Nephron progenitor cell (in vitro differentiated cells): ENCODE results near the gene POLR1G.

Experiments used
- DNase-seq: peaks from one replicate; pipeline ENCODE4 v3.0.0; 2021
- H3K27ac Mint-ChIP-seq: 2 replicates; pipeline ENCODE4 v1.8.0; 2021; ENCODE audit warnings: mild to moderate bottlenecking, moderate library complexity, mixed read lengths
- H3K27me3 Mint-ChIP-seq: 2 replicates; pipeline ENCODE4 v1.8.0; 2021; ENCODE audit warnings: mild to moderate bottlenecking, low read depth, mixed read lengths; ENCODE audit not compliant: poor library complexity
- H3K36me3 Mint-ChIP-seq: 2 replicates; pipeline ENCODE4 v1.8.0; 2021; ENCODE audit warnings: low read depth, mixed read lengths
- H3K4me1 Mint-ChIP-seq: 2 replicates; pipeline ENCODE4 v1.8.0; 2021; ENCODE audit warnings: mixed read lengths
- H3K4me3 Mint-ChIP-seq: 2 replicates; pipeline ENCODE4 v1.8.0; 2021; ENCODE audit warnings: mild to moderate bottlenecking, moderate library complexity, mixed read lengths
- H3K9me3 Mint-ChIP-seq: 2 replicates; pipeline ENCODE4 v1.8.0; 2021; ENCODE audit warnings: mild to moderate bottlenecking, moderate library complexity, mixed read lengths
- CTCF ChIP-seq: fragments of 200-600 bp; sonication (generic); IDR thresholded peaks from 2 replicates; pipeline ENCODE4 v1.5.0; 2021; ENCODE audit warnings: antibody characterized with exemption

The POLR1G gene

GRCh38 chr19:45370410-45371204 lies 35.8 kb upstream of the POLR1G start, which contains the start of gene ERCC2:
TSS of gene ERCC2 (minus strand) at chr19:45370573. CDS start at chr19:45370540, 33 bp downstream.
- H3K4me3 Mint-ChIP-seq, result peak within 1 kb of the TSS; percentile 87
- H3K9me3 Mint-ChIP-seq, result no peaks in the 10 kb centered on the region
- peak; percentile 100 for DNase-seq
- peaks cover 11% of the 10 kb centered on the region for H3K36me3 Mint-ChIP-seq
- peaks cover 36% of the 10 kb centered on the region for H3K4me1 Mint-ChIP-seq
- peaks cover 7% of the 10 kb centered on the region for H3K27me3 Mint-ChIP-seq
- peak within 1 kb of the TSS; percentile 99 for H3K27ac Mint-ChIP-seq
- no peak for TF ChIP-seq CTCF

GRCh38 chr19:45376045-45376724 lies 30.3 kb upstream of the POLR1G start:
- peaks cover 29% of the 10 kb centered on the region for H3K4me1 Mint-ChIP-seq

GRCh38 chr19:45380107-45380506 lies 26.3 kb upstream of the POLR1G start:
- peaks cover 14% of the 10 kb centered on the region for H3K27me3 Mint-ChIP-seq
- no peak overlapping the region for H3K27ac Mint-ChIP-seq
- peaks cover 12% of the 10 kb centered on the region for H3K4me1 Mint-ChIP-seq
- DNase-seq, result no peak
- H3K4me3 Mint-ChIP-seq, result no peak overlapping the region
- no peaks in the 10 kb centered on the region for H3K9me3 Mint-ChIP-seq
- TF ChIP-seq CTCF, result no peak
- no peaks in the 10 kb centered on the region for H3K36me3 Mint-ChIP-seq

More at GRCh38 chr19:45376045-45376724, 30.3 kb upstream of the POLR1G start:
- TF ChIP-seq CTCF, result no peak
- Mint-ChIP-seq H3K36me3 (no peaks in the 10 kb centered on the region), H3K9me3 (no peaks in the 10 kb centered on the region), H3K4me3 (no peak overlapping the region), H3K27me3 (peaks cover 3% of the 10 kb centered on the region), H3K27ac (peak overlapping the region; percentile 64)
- DNase-seq, result peak; percentile 50

GRCh38 chr19:45382426-45382825 lies 24.0 kb upstream of the POLR1G start:
- Mint-ChIP-seq H3K27me3 (peaks cover 35% of the 10 kb centered on the region), H3K36me3 (no peaks in the 10 kb centered on the region), H3K27ac (no peak overlapping the region), H3K9me3 (no peaks in the 10 kb centered on the region), H3K4me1 (no peaks in the 10 kb centered on the region), H3K4me3 (no peak overlapping the region)
- TF ChIP-seq CTCF, result no peak
- DNase-seq, result no peak

- H3K27ac Mint-ChIP-seq, result no peak overlapping the region
- H3K27me3 Mint-ChIP-seq, result peaks cover 52% of the 10 kb centered on the region
These were observed 20.8 kb upstream of the POLR1G start for GRCh38 chr19:45385392-45386221.

More at GRCh38 chr19:45385392-45386221, 20.8 kb upstream of the POLR1G start:
- no peak overlapping the region for H3K4me3 Mint-ChIP-seq
- no peaks in the 10 kb centered on the region for H3K9me3 Mint-ChIP-seq
- TF ChIP-seq CTCF, result no peak
- H3K4me1 Mint-ChIP-seq, result no peaks in the 10 kb centered on the region
- H3K36me3 Mint-ChIP-seq, result no peaks in the 10 kb centered on the region
- DNase-seq, result no peak
